IPS-NIHi11 (cell line): ENCODE measurements around the gene GP2.
"Not testable (repeated sequence)": the region's sequence is repeated elsewhere in the genome, so short reads cannot be mapped to it uniquely, and the experiment has no call there.

Experiments used
- DNase-seq: peaks from one replicate; pipeline ENCODE4 v3.0.0; 2012; ENCODE audit warnings: mixed read lengths, low spot score

Gene GP2

GRCh38 chr16:20325005-20325404 lies 2.3 kb downstream of the GP2 start:
- DNase-seq = no peak

DNA sequence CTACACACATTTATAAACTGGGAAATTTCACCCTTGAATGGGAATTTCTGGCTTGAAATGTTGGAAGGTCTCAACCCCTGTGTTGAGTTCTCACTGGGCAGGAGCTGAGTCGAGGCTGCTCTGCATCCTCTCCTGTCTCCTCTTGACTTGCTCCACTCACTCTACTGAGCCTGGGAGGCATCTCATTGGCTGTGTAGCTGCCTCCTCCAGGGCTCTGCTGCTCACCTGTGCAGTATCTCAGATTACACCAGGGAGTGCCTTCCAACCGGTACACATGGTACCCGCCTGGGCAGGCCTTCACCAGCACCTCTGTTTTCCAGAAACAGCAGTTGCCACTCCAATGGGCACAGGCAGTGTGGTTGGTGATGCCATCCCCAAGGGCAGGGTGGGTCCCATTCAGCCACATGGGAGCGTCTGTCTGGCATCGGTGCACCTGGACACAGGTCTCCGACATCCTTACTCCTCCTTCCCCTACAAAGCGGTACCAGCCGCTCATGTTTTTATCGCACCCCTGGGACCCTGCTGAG lies 3.7 kb downstream of the GP2 start:
- no peak for DNase-seq

GRCh38 chr16:20322696-20323095 lies 4.6 kb downstream of the GP2 start:
- no peak for DNase-seq

DNA sequence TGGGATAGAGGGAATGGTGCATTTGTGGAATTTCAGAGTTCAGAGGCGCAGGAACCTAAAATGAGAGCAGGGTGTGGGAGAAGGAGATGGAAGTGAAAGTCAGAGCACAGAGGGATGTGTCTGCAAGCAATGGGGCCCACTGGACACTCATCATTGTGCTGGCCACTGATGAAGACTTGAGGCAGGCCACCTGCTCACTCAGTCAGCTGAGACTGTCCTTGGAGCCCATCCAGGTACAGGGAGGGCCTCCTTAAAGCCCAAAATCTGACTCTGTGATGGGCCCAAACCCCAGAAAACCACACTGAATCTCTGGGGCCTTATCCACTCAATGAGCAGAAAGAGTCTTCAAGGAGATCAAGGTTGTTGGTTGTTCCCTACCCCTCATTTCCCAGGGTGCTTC lies 5.6 kb downstream of the GP2 start:
- DNase-seq = no peak

DNA sequence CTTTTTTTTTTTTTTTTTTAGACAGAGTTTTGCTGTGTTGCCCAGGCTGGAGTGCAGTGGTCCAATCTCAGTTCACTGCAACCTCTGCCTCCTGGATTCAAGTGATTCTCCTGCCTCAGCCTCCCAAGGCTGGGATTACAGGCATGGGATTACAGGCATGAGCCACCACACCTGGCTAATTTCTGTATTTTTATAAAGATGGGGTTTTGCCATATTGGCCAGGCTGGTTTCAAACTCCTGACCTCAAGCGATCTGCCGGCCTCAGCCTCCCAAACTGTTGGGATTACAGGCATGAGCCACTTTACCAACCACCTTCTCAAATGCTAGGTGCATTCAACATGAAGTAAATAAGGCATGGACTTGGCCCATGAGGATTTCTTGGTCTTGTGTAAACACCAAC lies 6.3 kb downstream of the GP2 start:
- DNase-seq = not testable (repeated sequence)

DNA sequence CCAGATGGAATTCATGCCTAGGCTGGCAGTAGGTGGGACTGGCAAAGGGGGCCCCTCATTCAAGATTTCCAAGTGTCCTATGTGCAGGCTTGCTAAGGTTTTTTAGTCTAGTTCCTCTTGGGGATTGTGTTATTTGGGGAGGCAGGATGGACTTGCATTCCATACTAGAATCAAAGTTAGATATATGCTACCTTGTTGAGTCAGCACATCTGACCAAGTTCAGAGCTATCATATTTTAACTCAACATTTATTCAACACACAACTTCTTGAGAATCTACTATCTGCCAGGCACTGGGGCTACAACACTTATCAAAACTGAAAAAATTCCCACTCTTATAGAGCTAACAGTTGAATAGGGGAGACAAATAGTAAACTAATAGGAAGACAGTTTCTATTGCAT lies 6.7 kb downstream of the GP2 start:
- DNase-seq = no peak

DNA sequence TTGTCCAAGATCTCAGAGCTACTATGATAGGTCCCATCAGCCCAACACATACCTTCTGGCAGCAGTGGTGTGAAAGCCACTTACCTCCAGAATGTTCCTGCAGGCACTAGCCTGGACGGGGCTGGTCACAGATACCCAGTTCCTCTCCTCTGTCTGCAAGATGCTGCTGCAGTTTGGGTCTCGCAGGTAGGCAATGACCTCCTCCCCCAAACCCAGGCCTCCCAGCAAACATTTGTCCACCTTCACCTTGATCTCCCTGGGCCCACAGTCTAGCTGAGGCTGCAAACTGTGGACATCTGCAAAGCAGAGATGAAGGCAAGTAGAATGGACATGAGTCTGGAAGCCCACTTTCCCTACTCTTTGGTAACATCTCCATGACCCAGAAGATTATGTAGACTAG lies 7.1 kb downstream of the GP2 start:
- DNase-seq = no peak

DNA sequence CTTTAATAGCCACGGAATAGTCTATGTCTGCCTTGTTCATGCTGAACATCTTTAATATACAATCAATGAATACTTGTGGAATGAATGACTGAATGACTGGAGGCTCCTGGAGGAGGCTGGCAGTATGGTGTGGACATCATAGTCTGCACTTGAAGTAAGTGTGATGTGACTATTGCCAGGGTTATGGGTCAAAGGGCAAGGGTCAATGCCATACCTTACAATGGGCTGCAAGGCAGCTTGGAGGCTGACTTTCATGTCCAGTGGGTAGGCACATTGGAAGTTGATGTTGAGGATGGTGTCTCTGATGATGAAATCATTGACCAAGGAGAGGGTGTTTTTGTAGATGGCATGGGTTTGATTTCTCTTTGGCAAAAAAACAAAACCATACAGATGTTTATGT lies 7.9 kb downstream of the GP2 start:
- DNase-seq = no peak

GRCh38 chr16:20318437-20318836 lies 8.9 kb downstream of the GP2 start:
- no peak for DNase-seq

- no peak for DNase-seq
Observed at GRCh38 chr16:20318006-20318405, 9.3 kb downstream of the GP2 start.

DNA sequence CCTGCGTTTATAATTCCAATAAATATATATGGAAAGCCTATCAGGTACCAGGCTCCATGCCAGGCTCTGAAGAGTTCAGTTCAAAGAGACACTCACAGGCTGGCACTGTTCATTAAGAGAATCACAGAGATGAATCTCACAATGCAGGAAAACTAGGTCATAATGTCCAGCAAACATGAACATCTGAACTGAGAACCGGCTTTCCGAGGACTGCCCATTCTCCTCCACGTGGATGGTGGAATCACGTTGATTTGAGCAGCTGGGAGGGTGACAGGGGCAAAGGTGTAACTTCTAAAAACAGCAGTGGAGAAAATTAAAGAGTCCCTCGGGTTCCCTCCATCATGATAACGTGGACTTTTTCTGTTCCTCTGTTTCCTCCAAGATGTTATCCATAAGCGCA lies 10.2 kb downstream of the GP2 start:
- DNase-seq = no peak

DNA sequence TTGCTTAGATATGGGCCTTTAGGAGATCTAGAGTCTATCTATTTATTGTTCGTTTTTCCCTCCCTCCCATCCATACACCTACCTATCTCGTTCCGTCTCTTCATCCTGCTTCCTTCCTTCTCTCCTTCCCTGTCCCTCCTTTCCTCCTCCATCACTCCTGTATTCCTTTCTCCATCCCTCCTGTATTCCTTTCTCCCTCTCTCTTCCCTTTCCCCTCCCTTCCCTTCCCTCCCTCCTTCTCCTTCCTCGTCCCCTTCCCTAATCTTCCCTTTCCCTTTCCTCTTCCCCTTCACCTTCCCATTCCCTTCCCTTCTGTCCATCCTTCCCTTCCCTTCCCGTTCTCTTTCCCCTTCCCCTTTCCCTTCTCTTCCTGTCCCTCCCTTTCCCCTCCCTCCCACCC lies 10.6 kb downstream of the GP2 start:
- no peak for DNase-seq

- no peak for DNase-seq
Observed at GRCh38 chr16:20315764-20316163, 11.5 kb downstream of the GP2 start.

DNA sequence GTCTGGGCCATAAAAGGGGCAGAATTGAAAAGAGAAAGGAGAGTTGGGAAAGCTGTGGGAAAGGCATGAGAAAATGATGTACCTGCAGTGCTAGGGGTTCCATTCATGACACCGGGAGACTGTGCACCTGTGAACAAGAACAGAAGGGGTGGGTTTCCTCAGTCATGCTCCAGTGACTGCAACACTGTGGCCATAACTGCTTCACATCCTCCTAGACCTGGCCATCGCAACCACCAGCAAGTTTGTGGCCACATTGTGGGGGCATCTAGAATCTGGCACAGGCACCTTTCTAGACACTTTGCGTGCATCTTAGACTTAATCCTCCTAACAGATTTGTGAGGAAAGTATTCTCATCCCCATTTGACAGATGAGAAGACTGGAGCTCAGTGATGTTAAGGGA lies 12.7 kb downstream of the GP2 start:
- no peak for DNase-seq

GRCh38 chr16:20313741-20314140 lies 13.6 kb downstream of the GP2 start:
- no peak for DNase-seq

GRCh38 chr16:20312536-20313095 lies 14.7 kb downstream of the GP2 start:
- DNase-seq = not testable (repeated sequence)

DNA sequence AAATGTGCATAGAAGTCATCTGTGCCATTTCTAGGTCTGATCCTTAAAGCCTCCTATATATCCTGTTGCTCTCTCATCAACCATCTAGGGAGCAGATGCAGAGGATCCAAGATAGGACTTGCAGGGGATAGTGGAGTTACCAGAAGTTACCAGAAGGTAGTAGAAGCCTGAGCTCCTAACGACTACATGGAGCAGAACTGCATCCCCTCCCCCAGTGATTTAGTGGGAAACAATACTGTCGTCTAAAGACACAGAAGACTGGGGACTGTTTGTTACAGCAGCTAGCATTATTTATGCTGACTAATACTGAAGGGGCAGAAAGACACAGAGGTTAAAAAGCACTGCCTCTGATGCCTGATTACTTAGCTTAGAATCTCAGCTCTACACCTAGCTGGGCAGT lies 15.8 kb downstream of the GP2 start:
- no peak for DNase-seq

- no peak for DNase-seq
Observed at GRCh38 chr16:20310421-20311395, 16.6 kb downstream of the GP2 start.

- DNase-seq = no peak
Observed at GRCh38 chr16:20309786-20310185, 17.5 kb downstream of the GP2 start.

DNA sequence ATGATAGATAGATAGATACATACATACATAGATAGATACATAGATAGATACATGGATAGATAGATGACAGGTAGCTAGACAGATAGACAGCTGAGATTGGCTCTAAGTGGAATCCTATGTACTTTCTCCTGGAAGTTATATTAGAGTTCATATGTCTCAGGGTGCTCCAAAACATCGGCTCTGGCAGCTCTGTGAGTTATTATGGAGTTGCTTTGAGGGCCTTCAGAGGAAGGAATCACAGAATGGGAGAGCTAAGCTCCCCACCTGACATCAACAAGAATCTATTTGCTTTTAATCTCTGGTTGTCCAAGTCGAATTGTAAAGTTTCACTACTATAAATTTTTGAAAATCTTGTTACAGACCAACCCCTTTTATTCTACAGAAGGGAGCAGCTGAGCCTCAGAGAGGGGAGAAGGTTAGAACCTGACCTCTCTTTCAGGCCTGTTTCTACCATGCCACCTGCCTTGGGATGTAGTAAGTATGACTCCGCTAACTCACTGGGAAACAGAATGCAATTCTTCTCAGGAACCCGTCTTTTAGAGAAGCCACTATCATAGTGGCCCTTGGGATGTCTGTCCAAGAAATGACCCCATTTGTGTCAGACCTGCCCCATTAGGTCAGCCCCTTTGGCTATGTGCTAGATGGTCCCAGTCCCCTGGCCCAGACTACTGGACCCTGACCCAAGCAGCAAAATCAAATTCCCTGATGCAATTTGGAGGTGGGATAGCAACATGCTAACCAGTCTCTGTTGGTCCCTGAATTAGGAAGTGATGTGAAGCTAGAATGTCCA lies 18.3 kb downstream of the GP2 start:
- no peak for DNase-seq

GRCh38 chr16:20308266-20308665 lies 19.0 kb downstream of the GP2 start:
- DNase-seq = no peak

DNA sequence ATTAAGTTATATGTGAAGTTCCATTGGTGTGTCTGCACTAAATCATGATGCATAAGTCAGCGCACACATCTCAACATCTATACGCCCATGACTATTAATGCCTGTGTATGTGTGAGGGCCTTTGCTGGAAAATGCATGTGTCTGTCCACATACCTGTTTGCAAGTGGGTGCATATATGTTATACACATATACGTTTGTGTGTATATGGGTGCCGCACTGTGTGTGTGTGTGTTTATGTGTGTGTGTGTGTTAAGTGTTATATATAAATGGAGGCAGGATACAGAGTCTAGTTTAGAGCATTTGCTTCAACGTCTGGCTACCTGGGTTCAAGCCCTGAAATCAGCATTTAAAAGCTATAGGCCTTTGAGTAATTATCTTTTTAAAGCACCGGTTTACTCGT lies 19.5 kb downstream of the GP2 start:
- DNase-seq = no peak

DNA sequence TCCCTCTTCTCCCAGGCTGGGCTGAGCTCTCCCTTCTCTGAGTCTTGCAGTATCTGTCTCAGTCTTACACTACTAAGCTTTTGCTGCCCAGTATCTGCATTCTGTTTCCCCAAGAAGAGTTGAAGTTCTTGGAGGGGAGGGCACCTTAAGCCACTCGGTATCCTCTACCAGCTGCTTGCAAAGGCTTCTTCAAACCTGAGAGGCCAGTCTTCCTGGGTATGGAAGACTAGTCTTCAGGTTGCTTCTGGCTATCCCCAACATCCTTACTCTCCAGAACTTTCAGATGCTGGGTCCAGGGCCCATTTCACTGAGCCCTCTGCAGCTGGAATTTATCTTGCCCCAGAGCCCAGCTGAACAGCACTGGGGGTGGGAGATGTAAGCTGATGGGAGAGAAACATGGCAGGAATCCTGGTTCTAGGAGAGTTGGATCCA lies 20.1 kb downstream of the GP2 start:
- no peak for DNase-seq
